B cell (primary cell): ENCODE results near the gene TMEM185A.

Experiments
- EZH2 ChIP-seq: IDR thresholded peaks from 2 replicates; pipeline ENCODE4 v1.6.1; 2012; ENCODE audit warnings: borderline replicate concordance, low read depth, mild to moderate bottlenecking, moderate library complexity, low read length; ENCODE audit not compliant: insufficient read depth, poor library complexity, severe bottlenecking
- TF ChIP-seq, protein P1 (sequence below): fragments of 200-600 bp; IDR thresholded peaks from one replicate; pipeline ENCODE4 v1.8.0; 2022; ENCODE audit warnings: antibody characterized with exemption, mild to moderate bottlenecking

GRCh38 chrX:149643496-149643895 lies 11.9 kb upstream of the TMEM185A start:
- TF ChIP-seq, protein P1, sequence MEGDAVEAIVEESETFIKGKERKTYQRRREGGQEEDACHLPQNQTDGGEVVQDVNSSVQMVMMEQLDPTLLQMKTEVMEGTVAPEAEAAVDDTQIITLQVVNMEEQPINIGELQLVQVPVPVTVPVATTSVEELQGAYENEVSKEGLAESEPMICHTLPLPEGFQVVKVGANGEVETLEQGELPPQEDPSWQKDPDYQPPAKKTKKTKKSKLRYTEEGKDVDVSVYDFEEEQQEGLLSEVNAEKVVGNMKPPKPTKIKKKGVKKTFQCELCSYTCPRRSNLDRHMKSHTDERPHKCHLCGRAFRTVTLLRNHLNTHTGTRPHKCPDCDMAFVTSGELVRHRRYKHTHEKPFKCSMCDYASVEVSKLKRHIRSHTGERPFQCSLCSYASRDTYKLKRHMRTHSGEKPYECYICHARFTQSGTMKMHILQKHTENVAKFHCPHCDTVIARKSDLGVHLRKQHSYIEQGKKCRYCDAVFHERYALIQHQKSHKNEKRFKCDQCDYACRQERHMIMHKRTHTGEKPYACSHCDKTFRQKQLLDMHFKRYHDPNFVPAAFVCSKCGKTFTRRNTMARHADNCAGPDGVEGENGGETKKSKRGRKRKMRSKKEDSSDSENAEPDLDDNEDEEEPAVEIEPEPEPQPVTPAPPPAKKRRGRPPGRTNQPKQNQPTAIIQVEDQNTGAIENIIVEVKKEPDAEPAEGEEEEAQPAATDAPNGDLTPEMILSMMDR, result no peak
- TF ChIP-seq EZH2, result no peak
